Activated effector memory CD4-positive, alpha-beta T cell treated with Interleukin-2 at 50 U/mL for 16 hours (primary cell): ENCODE measurements around the gene SEPTIN8.

Experiments used
- DNase-seq: peaks from one replicate; pipeline ENCODE4 v3.0.0-alpha.2; 2020

The SEPTIN8 gene

DNA sequence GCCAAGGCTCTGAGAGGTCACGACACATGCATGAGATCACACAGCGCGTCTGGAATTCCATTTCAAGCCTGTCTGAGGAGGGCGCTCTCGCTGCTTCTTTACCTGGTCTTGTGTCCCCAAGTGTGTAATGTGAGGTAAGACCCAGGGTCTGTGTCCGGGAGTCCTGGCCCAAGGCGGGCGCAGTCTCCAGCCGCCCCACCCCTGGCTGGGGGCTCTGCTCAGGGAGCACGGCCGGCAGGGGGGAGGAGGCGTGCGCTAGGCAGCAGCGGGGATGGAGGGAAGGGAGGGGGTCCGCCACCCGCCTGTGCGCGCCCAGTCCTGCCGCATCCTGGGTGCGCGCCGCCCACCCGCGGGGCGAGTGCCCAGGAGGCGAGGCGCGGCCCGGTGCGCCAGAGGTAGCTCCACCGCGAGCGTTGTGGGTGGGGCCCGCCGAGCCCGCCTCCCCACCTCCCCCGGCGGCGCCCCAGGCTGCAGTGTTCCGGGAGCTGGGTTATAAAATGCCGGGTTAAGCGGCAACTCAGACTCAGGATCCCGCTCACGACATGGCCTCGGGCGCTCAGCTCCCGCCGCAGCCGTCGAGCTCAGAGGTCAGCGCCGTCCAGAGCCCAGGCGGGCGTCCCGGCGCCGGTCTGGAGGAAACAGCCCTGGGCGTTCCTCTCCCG lies 30.0 kb downstream of the SEPTIN8 start, which contains the start of gene CCNI2:
Gene CCNI2, plus strand, starts transcription at position 473 of the 662 bp plus-strand sequence. Its CDS starts 70 bp downstream, at position 543.
- peak; percentile 68 for DNase-seq

GRCh38 chr5:132746592-132746953 lies 30.5 kb downstream of the SEPTIN8 start:
- DNase-seq: no peak

GRCh38 chr5:132744659-132745058 lies 32.4 kb downstream of the SEPTIN8 start:
- no peak for DNase-seq

DNA sequence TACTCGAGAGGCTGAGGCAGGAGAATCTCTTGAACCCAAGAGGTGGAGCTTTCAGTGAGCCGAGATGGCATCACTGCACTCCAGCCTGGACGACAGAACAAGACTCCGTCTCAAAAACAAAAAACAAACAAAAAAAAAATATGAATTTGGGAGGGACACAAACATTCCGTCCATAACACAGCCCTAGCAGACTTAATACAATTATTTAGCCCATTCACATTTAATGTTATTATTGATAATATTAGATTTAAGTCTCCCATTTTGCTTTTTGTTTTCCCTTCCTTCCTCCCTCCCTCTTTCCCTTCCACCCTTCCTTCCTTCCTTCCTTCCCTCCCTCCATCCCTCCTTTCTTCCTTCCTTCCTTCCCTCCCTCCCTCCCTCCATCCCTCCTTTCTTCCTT lies 34.4 kb downstream of the SEPTIN8 start:
- DNase-seq: no peak

DNA sequence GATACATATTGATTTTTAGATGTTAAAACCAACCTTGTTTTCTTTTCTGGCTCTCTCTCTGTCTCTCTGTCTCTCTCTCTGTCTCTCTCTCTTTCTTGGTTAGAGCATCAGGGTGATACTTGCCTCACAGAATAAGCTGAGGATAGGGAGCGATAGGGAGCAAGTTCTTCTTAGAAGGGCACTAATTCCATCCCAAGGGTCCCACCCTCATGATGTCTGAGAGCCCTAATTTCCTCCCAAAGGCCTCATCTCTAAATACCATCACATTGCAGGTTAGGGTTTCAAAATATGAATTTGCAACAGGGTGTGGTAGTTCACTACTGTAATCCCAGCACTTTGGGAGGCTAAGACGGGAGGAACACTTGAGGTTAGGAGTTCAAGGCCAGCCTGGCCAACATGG lies 34.9 kb downstream of the SEPTIN8 start:
- no peak for DNase-seq

DNA sequence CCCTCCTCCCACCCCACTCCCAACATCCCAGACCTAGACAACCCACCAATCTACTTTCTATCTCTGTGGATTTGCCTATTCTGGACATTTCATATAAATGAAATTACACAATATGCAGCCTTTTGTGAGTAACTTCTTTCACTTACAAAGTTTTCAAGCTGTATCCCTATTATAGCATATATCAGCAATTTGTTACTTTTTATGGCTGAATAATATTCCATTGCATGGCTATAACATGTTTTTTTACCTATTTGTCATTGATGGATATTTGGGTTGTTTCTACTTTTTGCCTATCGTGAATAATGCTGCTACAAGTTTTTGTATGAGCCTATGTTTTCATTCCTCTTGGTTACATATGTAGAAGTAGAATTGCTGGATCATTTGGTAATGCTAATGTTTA lies 37.8 kb downstream of the SEPTIN8 start:
- DNase-seq: no peak

DNA sequence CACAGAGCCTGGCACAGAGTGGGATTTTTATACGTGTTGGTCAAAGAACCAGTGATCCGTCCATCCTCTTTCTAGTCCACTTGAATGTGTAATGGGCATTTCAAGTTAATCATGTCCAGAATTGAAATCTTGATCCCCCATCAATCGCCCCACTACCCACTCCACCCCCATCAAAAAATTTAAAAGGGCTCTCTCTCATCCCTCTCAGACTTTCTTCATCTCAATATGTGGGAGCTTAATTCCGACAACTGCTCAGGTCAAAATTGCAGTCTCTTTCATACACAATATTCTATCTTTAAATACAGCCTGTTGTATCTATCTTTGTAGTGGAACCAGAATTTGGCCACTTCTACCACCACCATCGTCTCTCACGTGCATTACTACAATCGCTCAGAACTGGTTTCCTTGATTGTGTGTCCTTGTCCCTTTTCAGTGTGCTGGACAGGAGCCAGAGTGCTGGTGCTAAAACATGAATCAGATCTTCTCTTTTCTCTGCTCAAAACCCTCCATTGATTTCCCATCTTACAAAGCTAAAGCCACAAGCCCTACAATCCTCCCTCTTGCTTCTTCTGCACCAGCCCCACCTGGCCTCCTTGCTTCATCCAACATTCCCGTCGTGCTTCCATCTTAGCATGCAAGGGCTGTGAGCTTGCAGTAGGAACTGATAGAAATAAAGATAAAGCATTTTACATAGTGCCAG lies 38.9 kb downstream of the SEPTIN8 start:
- no peak for DNase-seq

DNA sequence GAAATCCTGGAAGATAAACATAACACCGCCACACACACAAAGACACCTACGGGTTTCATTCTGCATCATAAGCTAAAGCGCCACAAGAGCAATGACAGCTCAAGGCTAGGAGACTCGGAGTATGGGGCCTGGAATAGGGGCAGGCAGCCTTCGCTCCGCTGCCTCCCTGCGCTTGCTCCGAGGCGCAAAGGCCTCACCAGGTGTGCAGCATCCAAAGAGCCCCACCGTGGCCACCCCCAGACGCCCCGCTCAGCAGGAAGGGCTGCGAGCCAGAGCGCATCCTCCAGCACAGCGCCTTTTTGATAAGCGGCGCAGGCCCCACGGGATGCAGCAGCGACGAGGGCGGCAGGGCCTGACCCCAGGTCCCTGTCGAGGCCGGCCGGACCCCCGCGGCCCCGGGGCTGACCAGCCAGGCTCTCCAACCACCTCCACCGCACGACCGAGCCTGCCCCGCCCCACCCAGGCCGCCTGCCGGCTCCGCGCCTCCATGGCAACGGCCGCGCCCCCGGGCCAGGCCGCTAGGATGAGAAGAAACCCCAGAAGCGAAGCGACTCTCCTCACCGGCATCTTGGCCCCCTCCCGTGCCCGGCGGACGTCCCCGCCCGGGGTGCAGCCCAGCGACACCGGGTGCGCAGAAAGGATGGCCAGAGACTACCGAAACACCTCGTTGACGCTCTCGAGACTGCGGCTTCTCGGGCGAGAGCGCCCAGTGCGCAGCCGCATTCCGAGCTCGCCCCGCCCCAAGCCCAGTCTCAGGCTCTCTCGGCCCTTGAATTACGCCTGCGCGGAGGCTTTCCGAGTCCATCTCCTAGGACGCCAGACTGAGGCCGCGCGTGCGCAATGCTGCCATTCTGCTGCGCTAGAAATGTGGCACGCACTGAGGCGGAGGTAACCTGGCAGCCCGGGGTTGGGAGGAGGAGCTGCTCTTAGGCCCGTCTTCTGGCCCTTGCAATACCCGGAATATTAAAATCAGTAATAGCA lies 39.9 kb downstream of the SEPTIN8 start, which contains the start of gene KIF3A:
Gene KIF3A, minus strand, starts transcription at position 694 of the 981 bp plus-strand sequence. Its CDS starts 127 bp downstream, at position 567.
- peak; percentile 98 for DNase-seq

DNA sequence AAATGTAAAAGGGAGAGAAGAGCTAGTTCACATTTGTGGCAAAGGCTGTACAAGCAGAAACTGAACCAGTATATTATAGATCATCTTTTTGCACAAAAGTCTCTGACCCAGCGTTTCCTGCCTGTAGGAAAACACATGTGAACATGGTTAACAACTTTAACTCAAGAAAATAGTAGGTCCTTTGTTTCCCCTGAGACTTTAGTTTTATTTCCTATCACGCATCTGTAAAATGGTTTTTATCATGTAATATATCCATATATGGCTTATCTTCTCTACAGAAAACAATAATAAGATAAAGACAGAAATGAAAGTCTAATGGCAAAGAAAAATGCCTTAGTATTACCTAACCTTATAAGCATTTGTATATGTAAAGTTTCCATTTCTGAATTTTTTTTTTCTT lies 42.4 kb downstream of the SEPTIN8 start:
- DNase-seq: no peak

GRCh38 chr5:132733499-132734148 lies 43.4 kb downstream of the SEPTIN8 start:
- DNase-seq: no peak

DNA sequence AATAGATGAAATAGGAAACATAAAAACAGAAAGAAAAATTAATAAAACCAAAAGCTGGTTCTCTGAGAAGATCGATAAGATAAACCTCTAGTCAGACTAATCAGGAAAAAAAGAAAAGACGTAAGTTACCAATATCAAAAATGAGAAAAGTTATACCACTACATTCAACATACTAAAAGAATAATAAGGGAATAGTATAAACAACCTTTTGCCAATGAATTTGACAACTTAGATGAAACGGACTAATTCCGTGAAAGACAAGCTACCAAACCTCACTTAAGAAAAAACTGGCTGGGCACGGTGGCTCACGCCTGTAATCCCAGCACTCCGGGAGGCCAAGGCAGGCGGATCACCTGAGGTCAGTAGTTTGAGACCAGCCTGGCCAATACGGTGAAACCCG lies 47.1 kb downstream of the SEPTIN8 start:
- no peak for DNase-seq

- DNase-seq: no peak
These were observed 51.3 kb downstream of the SEPTIN8 start for GRCh38 chr5:132725745-132726144.

DNA sequence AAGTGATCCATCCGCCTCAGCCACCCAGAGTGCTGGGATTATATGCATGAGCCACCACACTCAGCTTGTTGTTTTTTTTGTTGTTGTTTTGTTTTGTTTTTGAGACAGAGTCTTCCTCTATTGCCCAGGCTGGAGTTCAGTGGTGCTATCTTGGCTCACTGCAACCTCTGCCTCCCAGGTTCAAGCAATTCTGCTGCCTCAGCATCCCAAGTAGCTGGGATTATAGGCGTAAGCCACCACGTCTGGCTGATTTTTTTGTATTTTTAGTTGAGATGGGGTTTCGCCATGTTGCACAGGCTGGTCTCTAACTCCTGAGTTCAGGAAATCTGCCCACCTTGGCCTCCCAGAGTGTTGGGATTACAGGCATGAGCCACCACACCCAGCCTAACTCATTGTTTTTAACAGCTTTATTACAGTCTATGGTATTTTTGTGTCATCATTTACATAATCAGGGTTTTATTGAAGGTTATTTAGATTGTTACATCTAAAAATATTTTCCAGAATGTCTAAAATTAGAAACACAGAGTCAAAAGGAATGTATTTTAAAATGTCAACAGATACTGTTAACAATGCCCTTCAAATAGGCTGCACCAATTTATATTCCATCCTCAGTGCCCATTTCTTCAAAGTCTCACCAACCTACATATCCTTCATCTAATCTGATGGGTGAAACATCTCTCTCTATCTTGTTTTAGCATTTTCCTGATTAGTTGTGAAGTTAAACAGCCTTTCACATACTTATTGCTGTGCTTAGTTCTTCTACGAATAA lies 58.3 kb downstream of the SEPTIN8 start:
- DNase-seq: no peak

GRCh38 chr5:132714456-132715307 lies 62.4 kb downstream of the SEPTIN8 start:
- DNase-seq: no peak

- DNase-seq: no peak
These were observed 68.4 kb downstream of the SEPTIN8 start for GRCh38 chr5:132708645-132709044.

DNA sequence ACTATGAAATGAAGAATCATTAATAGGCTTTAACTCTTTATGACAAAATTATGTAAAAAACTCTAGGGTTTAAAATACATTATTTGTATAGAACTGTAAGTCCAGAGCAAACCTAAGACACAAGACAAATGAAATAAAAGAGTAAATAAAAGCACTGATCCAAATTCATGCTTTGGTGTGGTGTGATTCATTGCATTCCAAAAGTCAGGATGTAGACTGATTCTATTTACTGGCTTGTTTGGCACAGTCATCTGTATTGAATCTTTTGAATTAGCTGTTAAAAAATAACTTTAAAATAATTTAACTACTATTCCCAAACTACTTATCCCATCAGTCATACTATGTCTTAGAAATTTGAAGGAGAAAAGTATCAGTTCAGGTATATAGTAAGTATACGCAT lies 72.2 kb downstream of the SEPTIN8 start:
- DNase-seq: no peak
